Neural progenitor cell (in vitro differentiated cells): ENCODE measurements around the gene MAP3K4. TPM values are rescaled to one million over a fixed set of nuclear protein-coding genes. Genes with fewer than 3 reads are reported as not detected.

Source experiments
- DNase-seq: peaks from one replicate; pipeline ENCODE4 v3.0.0-alpha.2; 2016; ENCODE audit warnings: low spot score
- H2AFZ ChIP-seq: fragments of 200-600 bp; sonication (generic); replicated peaks from 2 replicates; pipeline ENCODE4 v1.6.1; 2016; ENCODE audit warnings: antibody characterized with exemption
- H3F3A ChIP-seq: fragments of 200-600 bp; sonication (generic); 2 replicates; pipeline ENCODE4 v1.6.1; 2016; ENCODE audit warnings: antibody characterized with exemption, low read depth
- H3K27ac ChIP-seq: fragments of 200-600 bp; sonication (generic); 2 replicates; pipeline ENCODE4 v1.5.1; 2016; ENCODE audit warnings: mild to moderate bottlenecking
- H3K27me3 ChIP-seq: fragments of 200-600 bp; sonication (generic); 2 replicates; pipeline ENCODE4 v1.6.1; 2016; ENCODE audit warnings: mild to moderate bottlenecking, moderate library complexity
- H3K36me3 ChIP-seq: fragments of 200-600 bp; sonication (generic); 2 replicates; pipeline ENCODE4 v1.5.1; 2016
- H3K4me1 ChIP-seq: fragments of 200-600 bp; sonication (generic); 2 replicates; pipeline ENCODE4 v1.6.1; 2016; ENCODE audit warnings: mixed run types
- H3K4me2 ChIP-seq: fragments of 200-600 bp; sonication (generic); 2 replicates; pipeline ENCODE4 v1.6.1; 2016
- H3K4me3 ChIP-seq: fragments of 200-600 bp; sonication (generic); 2 replicates; pipeline ENCODE4 v1.5.1; 2016
- H3K79me2 ChIP-seq: fragments of 200-600 bp; sonication (generic); 2 replicates; pipeline ENCODE4 v1.6.1; 2016; ENCODE audit warnings: low read depth
- H3K9ac ChIP-seq: fragments of 200-600 bp; sonication (generic); 2 replicates; pipeline ENCODE4 v1.6.1; 2016
- H3K9me3 ChIP-seq: fragments of 200-600 bp; sonication (generic); 2 replicates; pipeline ENCODE4 v1.5.1; 2016; ENCODE audit warnings: low read depth
- H4K20me1 ChIP-seq: fragments of 200-600 bp; sonication (generic); 2 replicates; pipeline ENCODE4 v1.6.1; 2016; ENCODE audit warnings: low read depth
- H3K27ac Mint-ChIP-seq: 3 replicates; pipeline ENCODE4 v1.8.0; 2021; ENCODE audit warnings: mixed read lengths
- H3K27me3 Mint-ChIP-seq: 2 replicates; pipeline ENCODE4 v1.8.0; 2022; ENCODE audit warnings: low read depth, mild to moderate bottlenecking, inconsistent platforms, moderate library complexity, mixed read lengths; ENCODE audit not compliant: insufficient read depth
- H3K36me3 Mint-ChIP-seq: 3 replicates; pipeline ENCODE4 v1.8.0; 2021; ENCODE audit warnings: mixed read lengths
- H3K4me1 Mint-ChIP-seq: 3 replicates; pipeline ENCODE4 v1.8.0; 2021; ENCODE audit warnings: mixed read lengths
- H3K4me3 Mint-ChIP-seq: 3 replicates; pipeline ENCODE4 v1.8.0; 2021; ENCODE audit warnings: mild to moderate bottlenecking, moderate library complexity, mixed read lengths
- H3K9me3 Mint-ChIP-seq: 3 replicates; pipeline ENCODE4 v1.8.0; 2020; ENCODE audit warnings: mixed read lengths
- CTCF ChIP-seq: fragments of 200-600 bp; sonication (generic); IDR thresholded peaks from 2 replicates; pipeline ENCODE4 v1.5.1; 2017; ENCODE audit warnings: antibody characterized with exemption, mild to moderate bottlenecking
- EZH2 ChIP-seq: fragments of 200-600 bp; sonication (generic); IDR thresholded peaks from 2 replicates; pipeline ENCODE4 v1.6.1; 2017; ENCODE audit warnings: antibody characterized with exemption, mild to moderate bottlenecking, moderate library complexity
- EZH2phosphoT487 ChIP-seq: fragments of 200-600 bp; sonication (generic); IDR thresholded peaks from 2 replicates; pipeline ENCODE4 v1.6.1; 2017; ENCODE audit warnings: antibody characterized with exemption
- total RNA-seq: library from RNA; depleted of rRNA; stranded (reverse); fragments of >200 nt; gene quantifications from 2 replicates; pipeline ENCODE4 v1.2.3, GENCODE V29; 2015; ENCODE audit warnings: low replicate concordance

The MAP3K4 gene
- total RNA-seq, 1 donor from 2014 or later = 59.6 TPM

- Mint-ChIP-seq H3K4me3 (peak overlapping the region; percentile 46), H3K36me3 (no peaks in the 10 kb centered on the region)
Measured at GRCh38 chr6:160952633-160953281, 38.8 kb upstream of the MAP3K4 start.

GRCh38 chr6:160955508-160956295 is 35.9 kb upstream of the MAP3K4 start:
- Histone ChIP-seq H3K79me2 (no peaks in the 10 kb centered on the region), H3F3A (peaks cover 12% of the 10 kb centered on the region), H3K4me1 (peaks cover 30% of the 10 kb centered on the region), H3K4me2 (no peak overlapping the region), H2AFZ (no peak overlapping the region), H4K20me1 (no peaks in the 10 kb centered on the region), H3K9ac (no peak overlapping the region), H3K36me3 (no peaks in the 10 kb centered on the region), H3K4me3 (no peak overlapping the region), H3K27ac (no peak overlapping the region), H3K27me3 (no peaks in the 10 kb centered on the region), H3K9me3 (no peaks in the 10 kb centered on the region)
- peaks cover 7% of the 10 kb centered on the region for H3K27me3 Mint-ChIP-seq
- H3K4me1 Mint-ChIP-seq = peaks cover 32% of the 10 kb centered on the region
- H3K27ac Mint-ChIP-seq = peak overlapping the region; percentile 39
- DNase-seq = no peak
- no peaks in the 10 kb centered on the region for H3K9me3 Mint-ChIP-seq
- H3K4me3 Mint-ChIP-seq = no peak overlapping the region
- TF ChIP-seq EZH2 = no peak
- TF ChIP-seq CTCF = no peak
- TF ChIP-seq EZH2phosphoT487 = no peak
- H3K36me3 Mint-ChIP-seq = no peaks in the 10 kb centered on the region

More at GRCh38 chr6:160952633-160953281, 38.8 kb upstream of the MAP3K4 start:
- Histone ChIP-seq H3K9me3 (no peaks in the 10 kb centered on the region), H4K20me1 (no peaks in the 10 kb centered on the region), H3K27me3 (no peaks in the 10 kb centered on the region), H3K4me3 (peak overlapping the region; percentile 26), H3K79me2 (no peaks in the 10 kb centered on the region), H3K4me1 (peaks cover 17% of the 10 kb centered on the region), H3K9ac (no peak overlapping the region), H2AFZ (no peak overlapping the region), H3K36me3 (no peaks in the 10 kb centered on the region), H3K27ac (peak overlapping the region; percentile 90), H3K4me2 (peak overlapping the region; percentile 67), H3F3A (peaks cover 12% of the 10 kb centered on the region)
- no peak for TF ChIP-seq EZH2phosphoT487
- no peak for TF ChIP-seq EZH2
- TF ChIP-seq CTCF = no peak
- Mint-ChIP-seq H3K27ac (peak overlapping the region; percentile 94), H3K4me1 (peaks cover 16% of the 10 kb centered on the region), H3K9me3 (no peaks in the 10 kb centered on the region), H3K27me3 (peaks cover 7% of the 10 kb centered on the region)
- DNase-seq = peak; percentile 80

GRCh38 chr6:160956300-160957035 is 35.1 kb upstream of the MAP3K4 start:
- peaks cover 12% of the 10 kb centered on the region for H3F3A ChIP-seq
- H2AFZ ChIP-seq = peak overlapping the region; percentile 54
- TF ChIP-seq CTCF (no peak), EZH2 (no peak), EZH2phosphoT487 (no peak)
- Mint-ChIP-seq H3K9me3 (no peaks in the 10 kb centered on the region), H3K4me1 (peaks cover 35% of the 10 kb centered on the region), H3K27me3 (peaks cover 2% of the 10 kb centered on the region), H3K36me3 (no peaks in the 10 kb centered on the region), H3K4me3 (no peak overlapping the region), H3K27ac (peak overlapping the region; percentile 11)
- no peaks in the 10 kb centered on the region for H3K79me2 ChIP-seq
- H4K20me1 ChIP-seq = no peaks in the 10 kb centered on the region
- peaks cover 33% of the 10 kb centered on the region for H3K4me1 ChIP-seq
- no peak for DNase-seq
- no peak overlapping the region for H3K9ac ChIP-seq
- H3K27me3 ChIP-seq = no peaks in the 10 kb centered on the region
- H3K4me3 ChIP-seq = no peak overlapping the region
- H3K27ac ChIP-seq = no peak overlapping the region
- H3K9me3 ChIP-seq = no peaks in the 10 kb centered on the region
- H3K36me3 ChIP-seq = no peaks in the 10 kb centered on the region
- H3K4me2 ChIP-seq = no peak overlapping the region
